Body of pancreas (tissue), 4 donors: ENCODE data around the gene ZNF425. TPM values are rescaled to one million over a fixed set of nuclear protein-coding genes. Genes with fewer than 3 reads are reported as not detected.
"Not testable (repeated sequence)": the region's sequence is repeated elsewhere in the genome, so short reads cannot be mapped to it uniquely, and the experiment has no call there.

Source experiments
- ATAC-seq: fragments of 150-250 bp; one replicate; pipeline ENCODE4 v1.9.1; 2016
- DNase-seq, 4 donors: peaks; one replicate each; pipeline ENCODE4 v3.0.0-alpha.2; 2019
- H3K27ac ChIP-seq, 4 donors: fragments of 200-600 bp; sonication (generic); 1 replicate in 3 of 4; 2 replicates in 1 of 4; pipeline versions ENCODE4 v1.5.1 to v1.6.1; 2016 to 2019; ENCODE audit warnings: mild to moderate bottlenecking in 1 of 4, mixed read lengths in 1 of 4, moderate library complexity in 1 of 4
- H3K27me3 ChIP-seq, 2 donors: fragments of 200-600 bp; sonication (generic); one replicate each; pipeline ENCODE4 v1.6.0; 2016; ENCODE audit warnings: mild to moderate bottlenecking in 1 of 2
- H3K36me3 ChIP-seq, 2 donors: fragments of 200-600 bp; sonication (generic); replicated peaks in 1 of 2; 2 replicates each; pipeline ENCODE4 v1.5.1; 2016; ENCODE audit warnings: low read depth in 2 of 2; ENCODE audit not compliant: insufficient read depth in 1 of 2
- H3K4me1 ChIP-seq: fragments of 200-600 bp; sonication (generic); one replicate; pipeline ENCODE4 v1.6.0; 2016
- H3K4me3 ChIP-seq, 2 donors: fragments of 200-600 bp; sonication (generic); 1 replicate in 1 of 2; 2 replicates in 1 of 2; pipeline ENCODE4 v1.5.1; 2016 to 2019
- H3K9me3 ChIP-seq, 3 donors: fragments of 200-600 bp; sonication (generic); 1 replicate in 2 of 3; 2 replicates in 1 of 3; pipeline ENCODE4 v1.5.1; 2016
- POLR2A ChIP-seq, 3 donors: fragments of 450-650 bp; IDR thresholded peaks; one replicate each; pipeline ENCODE4 v1.6.1; 2016; ENCODE audit warnings: antibody characterized with exemption in 3 of 3, mild to moderate bottlenecking in 2 of 3
- WGBS, 2 donors: methylation state at CpG; one replicate each; pipeline ENCODE4 v1.1.5; 2017; 5-methylcytosine and 5-hydroxymethylcytosine counted together
- intact Hi-C: fragments of 100-400 bp; cut with DNase I; formaldehyde crosslinking; loops from one replicate; pipeline ENCODE4 v1.15.1; 2023
- total RNA-seq, 2 donors: library from RNA; depleted of rRNA; stranded (reverse); fragments of >200 nt; gene quantifications; one replicate each; pipeline ENCODE4 v1.1.0, GENCODE V29; 2016
- TF ChIP-seq, protein P1 (sequence below), 7 experiments: fragments of 450-650 bp in 4 of 7; fragments of 200-600 bp in 3 of 7; sonication (generic) in 3 of 7; IDR thresholded peaks; one replicate each; pipeline ENCODE4 v1.5.1; 2016 to 2019; ENCODE audit warnings: antibody characterized with exemption in 7 of 7

The ZNF425 gene
- total RNA-seq, 2 donors from 2014 or later = 0.33 to 1.6 TPM

- H3K4me3 ChIP-seq = no peak overlapping the region
- 87 to 91% methylated on average over 2 of the region's 2 CpGs for WGBS, 2 donors
These were observed 25.3 kb downstream of the ZNF425 start for GRCh38 chr7:149100821-149101220.

DNA sequence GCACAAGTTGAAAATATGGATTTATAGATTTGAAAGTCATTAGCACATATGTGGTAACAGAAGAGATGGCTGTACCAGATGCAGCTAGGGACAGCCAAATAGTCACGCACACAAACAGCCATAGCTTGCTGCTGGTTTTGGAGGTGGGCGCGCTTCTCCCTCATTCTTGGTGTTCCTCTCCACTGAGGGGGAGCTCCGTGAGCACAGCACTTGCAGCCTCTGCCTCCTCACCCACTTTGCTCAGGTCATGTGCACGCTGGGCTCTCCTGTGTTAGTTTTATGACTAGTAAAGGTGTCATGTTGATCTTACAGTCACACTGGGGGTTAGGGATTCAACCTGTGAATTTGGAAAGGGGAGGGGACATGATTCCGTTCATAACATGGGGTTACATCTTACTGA, 27.1 kb downstream of the ZNF425 start:
- DNase-seq = no peak
- H3K27me3 ChIP-seq = no peaks in the 10 kb centered on the region
- ATAC-seq = no peak
- no peaks in the 10 kb centered on the region for H3K4me1 ChIP-seq
- no peaks in the 10 kb centered on the region for H3K9me3 ChIP-seq
- no peak for TF ChIP-seq POLR2A (IDR thresholded peaks at IDR 0.05)
- TF ChIP-seq, protein P1, sequence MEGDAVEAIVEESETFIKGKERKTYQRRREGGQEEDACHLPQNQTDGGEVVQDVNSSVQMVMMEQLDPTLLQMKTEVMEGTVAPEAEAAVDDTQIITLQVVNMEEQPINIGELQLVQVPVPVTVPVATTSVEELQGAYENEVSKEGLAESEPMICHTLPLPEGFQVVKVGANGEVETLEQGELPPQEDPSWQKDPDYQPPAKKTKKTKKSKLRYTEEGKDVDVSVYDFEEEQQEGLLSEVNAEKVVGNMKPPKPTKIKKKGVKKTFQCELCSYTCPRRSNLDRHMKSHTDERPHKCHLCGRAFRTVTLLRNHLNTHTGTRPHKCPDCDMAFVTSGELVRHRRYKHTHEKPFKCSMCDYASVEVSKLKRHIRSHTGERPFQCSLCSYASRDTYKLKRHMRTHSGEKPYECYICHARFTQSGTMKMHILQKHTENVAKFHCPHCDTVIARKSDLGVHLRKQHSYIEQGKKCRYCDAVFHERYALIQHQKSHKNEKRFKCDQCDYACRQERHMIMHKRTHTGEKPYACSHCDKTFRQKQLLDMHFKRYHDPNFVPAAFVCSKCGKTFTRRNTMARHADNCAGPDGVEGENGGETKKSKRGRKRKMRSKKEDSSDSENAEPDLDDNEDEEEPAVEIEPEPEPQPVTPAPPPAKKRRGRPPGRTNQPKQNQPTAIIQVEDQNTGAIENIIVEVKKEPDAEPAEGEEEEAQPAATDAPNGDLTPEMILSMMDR (IDR thresholded peaks at IDR 0.05) = no peak
- peaks cover 0 to under 1% of the 10 kb centered on the region in 2 donors for H3K36me3 ChIP-seq
- WGBS, 2 donors = 80 to 84% methylated on average over 6 of the region's 6 CpGs
- no peak overlapping the region for H3K4me3 ChIP-seq
- intact Hi-C loops = no loop called here
- H3K27ac ChIP-seq = no peak overlapping the region

More at GRCh38 chr7:149100821-149101220, 25.3 kb downstream of the ZNF425 start:
- Histone ChIP-seq H3K27ac (no peak overlapping the region), H3K9me3 (no peaks in the 10 kb centered on the region), H3K4me1 (no peaks in the 10 kb centered on the region), H3K36me3 (peaks cover 0 to 3% of the 10 kb centered on the region in 2 donors), H3K27me3 (no peaks in the 10 kb centered on the region)
- ATAC-seq = no peak
- intact Hi-C loops = no loop called here
- no peak for DNase-seq
- TF ChIP-seq, protein P1 (IDR thresholded peaks at IDR 0.05) = no peak
- TF ChIP-seq POLR2A (IDR thresholded peaks at IDR 0.05) = no peak

DNA sequence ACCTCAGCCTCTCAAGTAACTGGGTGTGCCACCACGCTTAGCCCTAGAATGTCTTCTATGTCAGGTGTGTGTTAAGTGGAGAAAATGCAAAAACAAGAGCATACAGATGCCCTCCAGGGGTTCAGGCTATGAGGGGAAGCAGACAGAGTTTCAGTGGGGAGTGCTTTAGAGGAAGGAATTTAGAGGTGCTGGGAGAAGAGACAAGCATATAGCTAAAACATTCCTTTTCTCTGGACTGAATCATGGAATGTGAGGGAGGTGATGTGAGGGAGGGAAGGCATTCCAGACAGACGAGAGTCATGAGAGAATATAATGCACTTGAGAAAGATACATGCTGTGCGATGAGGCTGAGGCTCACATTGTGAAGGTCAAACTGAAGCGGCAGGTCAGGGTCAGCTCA, 29.0 kb downstream of the ZNF425 start:
- no peak for DNase-seq
- Histone ChIP-seq H3K27ac (no peak overlapping the region), H3K27me3 (no peaks in the 10 kb centered on the region), H3K4me1 (no peaks in the 10 kb centered on the region), H3K36me3 (no peaks in the 10 kb centered on the region), H3K9me3 (no peaks in the 10 kb centered on the region), H3K4me3 (no peak overlapping the region)
- 66 to 77% methylated on average over 4 of the region's 4 CpGs for WGBS, 2 donors
- intact Hi-C loops = no loop called here
- no peak for ATAC-seq
- TF ChIP-seq POLR2A (IDR thresholded peaks at IDR 0.05) = no peak
- TF ChIP-seq, protein P1 (IDR thresholded peaks at IDR 0.05) = no peak

- DNase-seq = no peak
- Histone ChIP-seq H3K27ac (no peak overlapping the region), H3K4me3 (no peak overlapping the region), H3K36me3 (no peaks in the 10 kb centered on the region), H3K9me3 (no peaks in the 10 kb centered on the region), H3K27me3 (no peaks in the 10 kb centered on the region), H3K4me1 (peaks cover 12% of the 10 kb centered on the region)
- 52% methylated on average over 4 of the region's 4 CpGs for WGBS, 2 donors
- ATAC-seq = no peak
- intact Hi-C loops = no loop called here
- TF ChIP-seq, protein P1 (IDR thresholded peaks at IDR 0.05) = no peak
- TF ChIP-seq POLR2A (IDR thresholded peaks at IDR 0.05) = no peak
These were observed 32.9 kb downstream of the ZNF425 start for GRCh38 chr7:149093228-149093627.

DNA sequence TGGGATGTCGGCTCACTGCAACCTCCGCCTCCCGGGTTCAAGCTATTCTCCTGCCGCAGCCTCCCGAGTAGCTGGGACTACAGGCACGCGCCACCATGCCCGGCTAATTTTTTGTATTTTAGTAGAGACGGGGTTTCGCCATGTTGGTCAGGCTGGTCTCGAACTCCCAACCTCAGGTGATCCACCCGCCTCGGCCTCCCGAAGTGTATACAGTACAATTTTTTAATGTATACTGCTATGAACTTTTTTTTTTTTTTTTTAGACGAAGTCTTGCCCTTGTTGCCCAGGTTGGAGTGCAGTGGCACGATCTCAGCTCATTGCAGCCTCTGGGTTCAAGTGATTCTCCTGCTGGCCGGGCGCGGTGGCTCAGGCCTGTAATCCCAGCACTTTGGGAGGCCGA, 33.9 kb downstream of the ZNF425 start:
- H3K4me3 ChIP-seq, intact Hi-C loops, H3K36me3 ChIP-seq, H3K27me3 ChIP-seq, H3K9me3 ChIP-seq, DNase-seq, ATAC-seq: not testable (repeated sequence)
- Histone ChIP-seq H3K4me1 (peaks cover 12% of the 10 kb centered on the region), H3K27ac (peak overlapping the region in 1 of 4 donors; percentile 98)
- WGBS, 2 donors = 86 to 94% methylated on average over 20 of the region's 20 CpGs
